H9 (cell line): Measurements from ENCODE around the gene AFDN. TPM values are rescaled to one million over a fixed set of nuclear protein-coding genes. Genes with fewer than 3 reads are reported as not detected.

ENCODE experiments used
- DNase-seq: peaks from one replicate; pipeline ENCODE4 v3.0.0-alpha.2; 2017
- H2AFZ ChIP-seq: one replicate; pipeline ENCODE4 v1.6.1; 2013; ENCODE audit warnings: mild to moderate bottlenecking, low read length, control low read depth, moderate library complexity
- H2AK5ac ChIP-seq: 2 replicates; pipeline ENCODE4 v1.6.1; 2013; ENCODE audit warnings: low read length, control low read depth, mixed read lengths; ENCODE audit not compliant: insufficient read length
- H2BK120ac ChIP-seq: one replicate; pipeline ENCODE4 v1.6.1; 2013; ENCODE audit warnings: low read depth, mild to moderate bottlenecking, low read length, control low read depth, inconsistent platforms; ENCODE audit not compliant: poor library complexity, severe bottlenecking
- H2BK12ac ChIP-seq: 2 replicates; pipeline ENCODE4 v1.6.1; 2013; ENCODE audit warnings: low read length, control low read depth, mixed read lengths, low read depth; ENCODE audit not compliant: insufficient read length
- H2BK15ac ChIP-seq: 2 replicates; pipeline ENCODE4 v1.6.1; 2013; ENCODE audit warnings: low read depth, low read length, control low read depth
- H2BK20ac ChIP-seq: one replicate; pipeline ENCODE4 v1.6.1; 2013; ENCODE audit warnings: low read depth, mild to moderate bottlenecking, low read length, control low read depth, inconsistent platforms; ENCODE audit not compliant: poor library complexity, severe bottlenecking
- H2BK5ac ChIP-seq: 2 replicates; pipeline ENCODE4 v1.6.1; 2013; ENCODE audit warnings: low read length, control low read depth, mixed read lengths; ENCODE audit not compliant: insufficient read length
- H3K14ac ChIP-seq: 2 replicates; pipeline ENCODE4 v1.6.1; 2013; ENCODE audit warnings: low read length, control low read depth; ENCODE audit not compliant: insufficient read depth
- H3K18ac ChIP-seq: 2 replicates; pipeline ENCODE4 v1.6.1; 2013; ENCODE audit warnings: low read depth, mild to moderate bottlenecking, mixed read lengths, low read length, control low read depth; ENCODE audit not compliant: insufficient read length
- H3K23ac ChIP-seq: 2 replicates; pipeline ENCODE4 v1.6.1; 2013; ENCODE audit warnings: low read length, control low read depth, mixed read lengths, low read depth; ENCODE audit not compliant: insufficient read length
- H3K23me2 ChIP-seq: 2 replicates; pipeline ENCODE4 v1.6.1; 2013; ENCODE audit warnings: low read depth, mild to moderate bottlenecking, mixed read lengths, low read length, control low read depth; ENCODE audit not compliant: insufficient read length, poor library complexity, severe bottlenecking
- H3K27ac ChIP-seq: 2 replicates; pipeline ENCODE4 v1.5.1; 2013; ENCODE audit warnings: low read length, control low read depth, mixed read lengths, low read depth; ENCODE audit not compliant: insufficient read length
- H3K27me3 ChIP-seq: 2 replicates; pipeline ENCODE4 v1.6.1; 2013; ENCODE audit warnings: low read length, control low read depth, inconsistent platforms; ENCODE audit not compliant: insufficient read depth
- H3K4ac ChIP-seq: 2 replicates; pipeline ENCODE4 v1.6.1; 2013; ENCODE audit warnings: low read depth, mild to moderate bottlenecking, control low read depth, inconsistent platforms, low read length, moderate library complexity
- H3K4me1 ChIP-seq: 2 replicates; pipeline ENCODE4 v1.6.1; 2013; ENCODE audit warnings: low read length, control low read depth, inconsistent platforms; ENCODE audit not compliant: insufficient read depth
- H3K4me2 ChIP-seq: 2 replicates; pipeline ENCODE4 v1.6.1; 2013; ENCODE audit warnings: low read length, control low read depth, mixed read lengths; ENCODE audit not compliant: insufficient read length, insufficient read depth
- H3K56ac ChIP-seq: 2 replicates; pipeline ENCODE4 v1.6.1; 2013; ENCODE audit warnings: low read depth, mild to moderate bottlenecking, mixed read lengths, low read length, control low read depth; ENCODE audit not compliant: insufficient read length
- H3K79me1 ChIP-seq: 2 replicates; pipeline ENCODE4 v1.6.1; 2013; ENCODE audit warnings: low read depth, mild to moderate bottlenecking, moderate library complexity, low read length, control low read depth, inconsistent platforms; ENCODE audit not compliant: insufficient read depth, poor library complexity, severe bottlenecking
- H3K79me2 ChIP-seq: 2 replicates; pipeline ENCODE4 v1.6.1; 2013; ENCODE audit warnings: low read length, control low read depth, inconsistent platforms; ENCODE audit not compliant: insufficient read depth
- H3K9ac ChIP-seq: 2 replicates; pipeline ENCODE4 v1.6.1; 2013; ENCODE audit warnings: low read length, control low read depth, mixed read lengths; ENCODE audit not compliant: insufficient read length; ENCODE audit errors: extremely low read depth
- H3K9me3 ChIP-seq: one replicate; pipeline ENCODE4 v1.6.1; 2013; ENCODE audit warnings: low read depth, low read length, inconsistent platforms; ENCODE audit not compliant: control insufficient read depth
- H3T11ph ChIP-seq: one replicate; pipeline ENCODE4 v1.6.1; 2013; ENCODE audit warnings: mild to moderate bottlenecking, low read length, control low read depth, inconsistent platforms
- H4K20me1 ChIP-seq: one replicate; pipeline ENCODE4 v1.6.1; 2013; ENCODE audit not compliant: control insufficient read depth, insufficient read length, insufficient read depth
- H4K5ac ChIP-seq: 2 replicates; pipeline ENCODE4 v1.6.1; 2013; ENCODE audit warnings: low read depth, mild to moderate bottlenecking, mixed read lengths, low read length, control low read depth; ENCODE audit not compliant: insufficient read length
- H4K8ac ChIP-seq: replicated peaks from 2 replicates; pipeline ENCODE4 v1.6.1; 2013; ENCODE audit warnings: low read length, control low read depth, mixed read lengths, low read depth; ENCODE audit not compliant: insufficient read length
- H4K91ac ChIP-seq: 2 replicates; pipeline ENCODE4 v1.6.1; 2013; ENCODE audit warnings: low read depth, mild to moderate bottlenecking, moderate library complexity, mixed read lengths, low read length, control low read depth; ENCODE audit not compliant: insufficient read length
- H3K27ac Mint-ChIP-seq, 3 experiments: 2 replicates in 2 of 3; 3 replicates in 1 of 3; pipeline ENCODE4 v1.8.0; 2020 to 2021; ENCODE audit warnings: mixed read lengths in 3 of 3, mild to moderate bottlenecking in 1 of 3, moderate library complexity in 1 of 3
- H3K27me3 Mint-ChIP-seq: 2 replicates; pipeline ENCODE4 v1.8.0; 2021; ENCODE audit warnings: low read depth, mild to moderate bottlenecking, moderate library complexity, mixed read lengths
- H3K36me3 Mint-ChIP-seq, 3 experiments: 2 replicates in 2 of 3; 3 replicates in 1 of 3; pipeline ENCODE4 v1.8.0; 2020 to 2021; ENCODE audit warnings: low read depth in 3 of 3, mixed read lengths in 3 of 3; ENCODE audit not compliant: insufficient read depth in 1 of 3
- H3K4me1 Mint-ChIP-seq, 2 experiments: 2 replicates each; pipeline ENCODE4 v1.8.0; 2020; ENCODE audit warnings: mixed read lengths in 2 of 2
- H3K4me3 Mint-ChIP-seq, 2 experiments: 2 replicates in 1 of 2; 3 replicates in 1 of 2; pipeline ENCODE4 v1.8.0; 2020 to 2021; ENCODE audit warnings: mild to moderate bottlenecking in 2 of 2, mixed read lengths in 2 of 2, moderate library complexity in 1 of 2
- H3K9me3 Mint-ChIP-seq, 2 experiments: 2 replicates in 1 of 2; 3 replicates in 1 of 2; pipeline ENCODE4 v1.8.0; 2020; ENCODE audit warnings: mild to moderate bottlenecking in 2 of 2, mixed read lengths in 2 of 2, moderate library complexity in 1 of 2
- CTCF ChIP-seq: fragments of 200-600 bp; sonication (generic); conservative IDR thresholded peaks from 3 replicates; pipeline ENCODE4 v1.8.0; 2021; ENCODE audit warnings: antibody characterized with exemption, mild to moderate bottlenecking
- WGBS: extraction: QIAGEN DNeasy Blood & Tissue Kit; methylation state at CpG from one replicate; pipeline ENCODE4 v1.1.7; 2013; ENCODE audit warnings: missing lambda C conversion rate, low lambda C conversion rate, mixed read lengths; ENCODE audit not compliant: insufficient read length; ENCODE audit errors: extremely low coverage; 5-methylcytosine and 5-hydroxymethylcytosine counted together
- total RNA-seq: library from RNA; stranded (reverse); gene quantifications from 2 replicates; pipeline ENCODE4 v1.2.1, GENCODE V29; 2021

The AFDN gene
- total RNA-seq, 1 experiment from 2014 or later, result 157 TPM

GRCh38 chr6:167806061-167806700, 20.5 kb upstream of the AFDN start:
- Histone ChIP-seq H3K27ac (no peak overlapping the region), H3K18ac (no peak overlapping the region), H3K9me3 (no peaks in the 10 kb centered on the region), H3K79me2 (no peaks in the 10 kb centered on the region), H4K8ac (no peak overlapping the region), H3T11ph (no peak overlapping the region), H3K4me2 (no peak overlapping the region), H3K79me1 (no peaks in the 10 kb centered on the region), H4K20me1 (no peaks in the 10 kb centered on the region), H3K4me1 (no peaks in the 10 kb centered on the region), H2AFZ (no peak overlapping the region), H2BK5ac (no peak overlapping the region), H2BK20ac (no peak overlapping the region), H4K5ac (no peak overlapping the region), H3K9ac (no peak overlapping the region), H3K56ac (no peak overlapping the region), H3K4ac (no peak overlapping the region), H3K23ac (no peak overlapping the region), H3K23me2 (no peaks in the 10 kb centered on the region), H4K91ac (no peak overlapping the region), H2BK120ac (no peak overlapping the region), H3K27me3 (no peaks in the 10 kb centered on the region), H2BK12ac (no peak overlapping the region), H2AK5ac (no peak overlapping the region), H2BK15ac (no peak overlapping the region), H3K14ac (no peak overlapping the region)
- no peaks in the 10 kb centered on the region; the same call in 1 of the 2 replicates for H3K27me3 Mint-ChIP-seq
- no peak overlapping the region for H3K27ac Mint-ChIP-seq
- H3K9me3 Mint-ChIP-seq, result no peaks in the 10 kb centered on the region
- WGBS, result no CpG with 5 or more reads among the region's 4 CpGs
- no peak for DNase-seq
- no peak overlapping the region for H3K4me3 Mint-ChIP-seq
- TF ChIP-seq CTCF, result no peak
- peaks cover 6 to 7% of the 10 kb centered on the region in 2 experiments; a peak in 2 of 4 replicates for H3K4me1 Mint-ChIP-seq
- H3K36me3 Mint-ChIP-seq, result no peaks in the 10 kb centered on the region
